BJ (cell line): Measurements from ENCODE around the gene WDR20. TPM values are rescaled to one million over a fixed set of nuclear protein-coding genes. Genes with fewer than 3 reads are reported as not detected.
A peak's percentile ranks its signal among the peaks of the same experiment; 100 is the strongest.
"Not testable (repeated sequence)": the region's sequence is repeated elsewhere in the genome, so short reads cannot be mapped to it uniquely, and the experiment has no call there.

Source experiments
- CTCF ChIA-PET: fragments of 350-600 bp; formaldehyde crosslinking; extraction: SDS; loops from one replicate; lab custom pipeline; 2021; ENCODE audit warnings: antibody characterized with exemption, inconsistent platforms; lab: Yijun Ruan, JAX
- POLR2A ChIA-PET: fragments of 300-600 bp; sonication (Branson Sonifier 250); formaldehyde crosslinking; extraction: SDS; loops from one replicate; lab custom pipeline; 2021; ENCODE audit warnings: antibody characterized with exemption; lab: Charles Lee
- DNase-seq: peaks from one replicate; pipeline ENCODE4 v3.0.0-alpha.2; 2011; ENCODE audit warnings: low read depth
- H3K27me3 ChIP-seq: 2 replicates; pipeline ENCODE4 v1.6.0; 2011; ENCODE audit warnings: low read length; ENCODE audit not compliant: control insufficient read depth, insufficient read depth
- H3K36me3 ChIP-seq: 2 replicates; pipeline ENCODE4 v1.5.1; 2011; ENCODE audit warnings: low read length; ENCODE audit not compliant: control insufficient read depth, insufficient read depth
- H3K4me3 ChIP-seq: 2 replicates; pipeline ENCODE4 v1.5.1; 2011; ENCODE audit warnings: low read depth, mild to moderate bottlenecking, control low read depth, low read length
- polyA plus RNA-seq: library from polyadenylated mRNA; depleted of rRNA; stranded (reverse); fragments of >200 nt; gene quantifications from 2 replicates; pipeline ENCODE4 v1.2.3, GENCODE V29; 2011
- TF ChIP-seq, protein P1 (sequence below): IDR thresholded peaks from 2 replicates; pipeline ENCODE4 v1.5.1; 2011; ENCODE audit warnings: low read depth, mild to moderate bottlenecking, control low read depth, inconsistent platforms, low read length, moderate library complexity; ENCODE audit not compliant: insufficient read depth

WDR20 gene
- polyA plus RNA-seq, 1 experiment, result 18.3 TPM

DNA sequence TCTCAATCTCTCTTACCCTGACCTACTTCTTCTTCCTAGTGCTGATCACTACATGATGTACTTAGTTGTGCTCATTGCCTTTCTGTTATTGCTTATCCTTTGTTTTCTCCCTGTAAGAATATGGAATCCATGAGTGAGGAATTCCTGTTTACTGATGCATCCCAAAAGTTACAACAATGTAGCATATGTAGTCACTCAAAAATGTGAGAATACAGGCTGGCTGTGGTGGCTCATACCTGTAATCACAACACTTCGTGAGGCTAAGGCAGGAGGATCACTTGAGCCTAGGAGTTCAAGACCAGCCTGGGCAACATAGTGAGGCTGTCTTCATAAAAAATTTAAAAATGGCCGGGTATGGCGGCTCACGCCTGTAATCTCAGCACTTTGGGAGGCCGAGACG, 8.0 kb upstream of the WDR20 start:
- ChIA-PET CTCF (interaction anchor here (1.4 kb wide), 1 partner anchor 13 kb away, joined by 3 read pairs; no protein-coding TSS in a partner anchor), POLR2A (no interaction called here)
- H3K4me3 ChIP-seq, result no peak overlapping the region
- no peak for DNase-seq
- TF ChIP-seq, protein P1, sequence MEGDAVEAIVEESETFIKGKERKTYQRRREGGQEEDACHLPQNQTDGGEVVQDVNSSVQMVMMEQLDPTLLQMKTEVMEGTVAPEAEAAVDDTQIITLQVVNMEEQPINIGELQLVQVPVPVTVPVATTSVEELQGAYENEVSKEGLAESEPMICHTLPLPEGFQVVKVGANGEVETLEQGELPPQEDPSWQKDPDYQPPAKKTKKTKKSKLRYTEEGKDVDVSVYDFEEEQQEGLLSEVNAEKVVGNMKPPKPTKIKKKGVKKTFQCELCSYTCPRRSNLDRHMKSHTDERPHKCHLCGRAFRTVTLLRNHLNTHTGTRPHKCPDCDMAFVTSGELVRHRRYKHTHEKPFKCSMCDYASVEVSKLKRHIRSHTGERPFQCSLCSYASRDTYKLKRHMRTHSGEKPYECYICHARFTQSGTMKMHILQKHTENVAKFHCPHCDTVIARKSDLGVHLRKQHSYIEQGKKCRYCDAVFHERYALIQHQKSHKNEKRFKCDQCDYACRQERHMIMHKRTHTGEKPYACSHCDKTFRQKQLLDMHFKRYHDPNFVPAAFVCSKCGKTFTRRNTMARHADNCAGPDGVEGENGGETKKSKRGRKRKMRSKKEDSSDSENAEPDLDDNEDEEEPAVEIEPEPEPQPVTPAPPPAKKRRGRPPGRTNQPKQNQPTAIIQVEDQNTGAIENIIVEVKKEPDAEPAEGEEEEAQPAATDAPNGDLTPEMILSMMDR, result no peak
- H3K36me3 ChIP-seq, result no peaks in the 10 kb centered on the region
- no peaks in the 10 kb centered on the region for H3K27me3 ChIP-seq

DNA sequence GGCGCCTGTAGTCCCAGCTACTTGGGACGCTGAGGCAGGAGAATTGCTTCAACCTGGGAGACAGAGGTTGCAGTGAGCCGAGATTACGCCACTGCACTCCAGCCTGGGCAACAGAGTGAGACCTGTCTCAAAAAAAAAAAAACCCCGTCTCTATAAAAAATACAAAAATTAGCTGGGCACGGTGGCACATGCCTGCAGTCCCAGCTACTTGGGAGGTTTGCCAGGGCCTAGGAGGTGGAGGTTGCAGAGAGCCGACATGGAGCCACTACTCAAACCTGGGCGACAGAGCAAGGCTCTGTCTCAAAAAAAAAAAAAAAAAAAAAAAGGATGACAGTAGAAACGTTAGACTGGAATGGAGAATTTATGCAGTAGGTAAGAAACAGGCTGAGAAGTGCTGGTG, 5.7 kb upstream of the WDR20 start:
- H3K36me3 ChIP-seq, H3K4me3 ChIP-seq, DNase-seq, H3K27me3 ChIP-seq, POLR2A ChIA-PET: not testable (repeated sequence)
- CTCF ChIA-PET, result interaction anchor here (0.6 kb wide), 1 partner anchor 167 kb away, joined by 3 read pairs; no protein-coding TSS in a partner anchor

DNA sequence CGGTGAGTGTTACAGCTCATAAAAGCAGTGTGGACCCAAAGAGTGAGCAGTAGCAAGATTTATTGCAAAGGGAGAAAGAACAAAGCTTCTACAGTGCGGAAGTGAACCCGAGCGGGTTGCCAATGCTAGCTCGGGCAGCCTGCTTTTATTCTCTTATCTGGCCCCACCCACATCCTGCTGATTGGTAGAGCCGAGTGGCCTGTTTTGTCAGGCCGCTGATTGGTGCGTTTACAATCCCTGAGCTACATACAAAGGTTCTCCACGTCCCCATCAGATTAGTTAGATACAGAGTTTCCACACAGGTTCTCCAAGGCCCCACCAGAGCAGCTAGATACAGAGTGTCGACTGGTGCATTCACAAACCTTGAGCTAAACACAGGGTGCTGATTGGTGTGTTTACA, 5.0 kb upstream of the WDR20 start:
- H3K4me3 ChIP-seq, POLR2A ChIA-PET, CTCF ChIA-PET, H3K27me3 ChIP-seq, H3K36me3 ChIP-seq, DNase-seq: not testable (repeated sequence)

DNA sequence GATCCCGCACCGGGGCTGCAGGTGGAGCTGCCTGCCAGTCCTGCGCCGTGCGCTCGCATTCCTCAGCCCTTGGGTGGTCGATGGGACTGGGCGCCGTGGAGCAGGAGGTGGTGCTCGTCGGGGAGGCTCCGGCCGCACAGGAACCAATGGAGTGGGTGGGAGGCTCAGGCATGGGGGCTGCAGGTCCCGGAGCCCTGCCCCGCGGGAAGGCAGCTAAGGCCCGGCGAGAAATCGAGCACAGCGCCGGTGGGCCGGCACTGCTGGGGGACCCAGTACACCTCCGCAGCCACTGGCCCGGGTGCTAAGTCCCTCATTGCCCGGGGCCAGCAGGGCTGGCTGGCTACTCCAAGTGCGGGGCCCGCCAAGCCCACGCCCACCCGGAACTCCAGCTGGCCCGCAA, 4.2 kb upstream of the WDR20 start:
- DNase-seq, H3K27me3 ChIP-seq, H3K4me3 ChIP-seq, POLR2A ChIA-PET, CTCF ChIA-PET, H3K36me3 ChIP-seq: not testable (repeated sequence)

DNA sequence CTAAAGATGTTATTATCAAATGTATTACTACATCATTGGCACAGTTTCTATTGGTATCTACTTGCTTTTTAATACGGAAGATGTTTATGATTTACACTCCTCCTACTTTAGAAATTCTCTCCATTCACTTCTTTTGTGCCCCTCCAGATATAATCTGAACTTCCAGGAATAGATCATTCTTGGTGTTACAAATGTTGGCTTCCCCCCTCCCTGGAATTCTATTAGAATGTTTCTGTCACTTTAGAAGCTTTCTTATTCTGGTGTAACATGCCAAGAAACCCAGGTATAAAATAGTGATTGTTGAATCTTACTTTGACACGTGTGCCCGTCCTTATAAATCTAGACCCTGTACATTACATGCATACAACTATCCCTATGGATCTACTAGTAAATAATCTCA, 1.2 kb upstream of the WDR20 start:
- no peaks in the 10 kb centered on the region for H3K36me3 ChIP-seq
- ChIA-PET POLR2A (no interaction called here), CTCF (interaction anchor here (0.6 kb wide), 1 partner anchor 178 kb away, joined by 3 read pairs; no protein-coding TSS in a partner anchor)
- DNase-seq, result no peak
- no peak overlapping the region for H3K4me3 ChIP-seq
- TF ChIP-seq, protein P1, result no peak
- H3K27me3 ChIP-seq, result no peaks in the 10 kb centered on the region

DNA sequence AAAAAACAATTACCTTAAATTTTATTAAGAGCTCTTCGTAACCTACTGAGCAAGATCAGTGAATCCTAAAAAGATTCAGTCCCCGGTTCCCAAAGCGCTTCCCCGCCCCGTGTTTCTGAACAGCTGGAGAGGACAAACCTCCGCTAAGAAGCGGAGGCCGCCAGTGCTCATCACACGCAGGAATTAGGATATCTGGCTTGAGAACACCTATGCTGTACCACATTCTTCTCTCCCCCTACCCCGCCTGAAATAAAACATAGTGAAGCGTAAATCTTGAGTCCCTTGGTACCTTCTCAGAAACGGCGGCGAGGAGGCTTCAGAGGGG, 774 bp upstream of the WDR20 start:
- H3K36me3 ChIP-seq, result no peaks in the 10 kb centered on the region
- CTCF ChIA-PET, result interaction anchor here (0.6 kb wide), 1 partner anchor 178 kb away, joined by 3 read pairs; no protein-coding TSS in a partner anchor
- no peaks in the 10 kb centered on the region for H3K27me3 ChIP-seq
- TF ChIP-seq, protein P1, result no peak
- no peak for DNase-seq
- H3K4me3 ChIP-seq, result peak overlapping the region; percentile 99
- POLR2A ChIA-PET, result no interaction called here

DNA sequence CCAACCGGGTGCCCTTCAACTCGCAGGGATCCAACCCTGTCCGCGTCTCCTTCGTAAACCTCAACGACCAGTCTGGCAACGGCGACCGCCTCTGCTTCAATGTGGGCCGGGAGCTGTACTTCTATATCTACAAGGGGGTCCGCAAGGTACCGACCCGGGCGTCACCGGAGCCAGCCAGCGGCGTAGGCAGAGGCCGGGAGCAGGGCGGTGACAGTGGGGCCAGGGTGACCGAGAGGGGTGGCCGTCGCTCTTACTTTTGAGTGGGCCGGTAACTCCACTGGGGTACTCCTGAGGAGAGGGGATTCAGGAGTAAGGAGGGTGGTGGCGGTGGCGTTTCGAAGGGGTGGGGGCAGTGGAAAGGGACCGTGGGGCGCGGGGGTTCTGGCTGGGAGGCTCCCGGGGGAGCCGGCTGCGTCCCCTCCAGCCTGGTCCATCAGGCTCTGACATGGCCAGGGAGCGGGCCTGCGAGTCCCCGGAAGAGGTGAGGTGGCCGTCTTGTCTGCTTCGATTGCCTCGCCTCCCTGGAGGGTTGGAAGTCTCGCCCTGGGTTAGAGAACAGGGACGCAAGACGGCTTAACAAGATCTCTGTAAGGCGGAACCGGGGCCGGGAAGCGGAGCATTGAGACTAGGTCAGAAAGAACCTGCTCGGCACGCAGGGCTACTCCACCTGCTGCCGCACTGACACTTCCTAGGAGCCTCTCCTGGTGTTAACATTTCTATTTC, 491 bp downstream of the WDR20 start:
- TF ChIP-seq, protein P1, result no peak
- ChIA-PET POLR2A (no interaction called here), CTCF (interaction anchor here (0.8 kb wide), 1 partner anchor 174 kb away, joined by 3 read pairs; no protein-coding TSS in a partner anchor)
- peak overlapping the region; percentile 99 for H3K4me3 ChIP-seq
- H3K36me3 ChIP-seq, result no peaks in the 10 kb centered on the region
- DNase-seq, result no peak
- H3K27me3 ChIP-seq, result no peaks in the 10 kb centered on the region
